ENCODE results near the gene FAM237B. TPM values are rescaled to one million over a fixed set of nuclear protein-coding genes. Genes with fewer than 3 reads are reported as not detected.

FAM237B gene
- total and polyA plus RNA-seq, 8 donors = not detected

DNA sequence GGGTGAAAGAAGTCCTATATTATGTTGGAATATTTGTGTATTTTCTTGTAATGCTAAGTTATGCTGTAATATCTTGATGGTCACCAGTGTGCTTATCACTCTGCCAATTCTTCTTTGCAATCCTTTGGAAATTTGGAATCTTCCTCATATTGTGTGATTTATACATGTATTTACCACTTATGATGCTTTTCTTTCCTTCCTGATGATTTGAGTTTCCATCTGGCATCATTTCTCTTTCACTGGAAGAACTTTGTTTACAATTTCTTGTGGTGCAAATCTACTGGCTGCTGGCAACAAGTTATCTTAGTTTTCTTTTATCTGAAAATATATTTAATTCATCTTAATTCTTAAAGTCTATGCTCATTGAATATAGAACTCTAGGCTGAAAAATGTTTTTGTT, 46.9 kb downstream of the FAM237B start:
- Histone ChIP-seq H3K27me3 (no peaks in the 10 kb centered on the region), H3K36me3 (no peaks in the 10 kb centered on the region), H3K4me1 (no peaks in the 10 kb centered on the region), H3K4me3 (no peak overlapping the region), H3K9me3 (no peaks in the 10 kb centered on the region), H3K27ac (no peak overlapping the region)
- TF ChIP-seq, protein P1, sequence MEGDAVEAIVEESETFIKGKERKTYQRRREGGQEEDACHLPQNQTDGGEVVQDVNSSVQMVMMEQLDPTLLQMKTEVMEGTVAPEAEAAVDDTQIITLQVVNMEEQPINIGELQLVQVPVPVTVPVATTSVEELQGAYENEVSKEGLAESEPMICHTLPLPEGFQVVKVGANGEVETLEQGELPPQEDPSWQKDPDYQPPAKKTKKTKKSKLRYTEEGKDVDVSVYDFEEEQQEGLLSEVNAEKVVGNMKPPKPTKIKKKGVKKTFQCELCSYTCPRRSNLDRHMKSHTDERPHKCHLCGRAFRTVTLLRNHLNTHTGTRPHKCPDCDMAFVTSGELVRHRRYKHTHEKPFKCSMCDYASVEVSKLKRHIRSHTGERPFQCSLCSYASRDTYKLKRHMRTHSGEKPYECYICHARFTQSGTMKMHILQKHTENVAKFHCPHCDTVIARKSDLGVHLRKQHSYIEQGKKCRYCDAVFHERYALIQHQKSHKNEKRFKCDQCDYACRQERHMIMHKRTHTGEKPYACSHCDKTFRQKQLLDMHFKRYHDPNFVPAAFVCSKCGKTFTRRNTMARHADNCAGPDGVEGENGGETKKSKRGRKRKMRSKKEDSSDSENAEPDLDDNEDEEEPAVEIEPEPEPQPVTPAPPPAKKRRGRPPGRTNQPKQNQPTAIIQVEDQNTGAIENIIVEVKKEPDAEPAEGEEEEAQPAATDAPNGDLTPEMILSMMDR (IDR thresholded peaks at IDR 0.05) = no peak
- ATAC-seq = no peak
- no peak for DNase-seq
- intact Hi-C loops (cut with DNase I) = no loop called here
- no peak for FAIRE-seq

DNA sequence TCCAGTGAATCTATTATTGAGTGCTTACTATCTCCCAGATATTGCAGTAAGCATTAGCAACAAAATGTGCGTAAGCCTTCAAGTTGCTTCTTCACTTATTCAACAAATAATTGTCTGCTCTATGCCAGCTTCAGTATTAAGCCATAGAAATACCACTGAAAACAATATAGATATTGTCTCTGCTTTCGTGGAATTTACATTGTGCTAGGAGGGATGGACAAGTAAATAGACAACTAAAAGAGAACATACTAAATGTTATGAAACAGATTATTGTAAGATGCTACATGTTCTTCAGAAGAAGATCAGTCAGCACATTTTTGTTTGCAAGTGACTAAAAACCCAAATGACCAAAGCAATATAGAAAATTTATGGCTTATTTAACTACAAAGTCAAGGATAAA, 48.9 kb downstream of the FAM237B start:
- TF ChIP-seq, protein P1 (IDR thresholded peaks at IDR 0.05) = no peak
- H3K27ac ChIP-seq = peak overlapping the region in 1 of 4 donors; percentile 6
- peaks cover 3 to 4% (median 4%) of the 10 kb centered on the region in 3 donors for H3K4me1 ChIP-seq
- DNase-seq (no peak), ATAC-seq (no peak), FAIRE-seq (no peak)
- H3K9me3 ChIP-seq = no peaks in the 10 kb centered on the region
- H3K27me3 ChIP-seq = no peaks in the 10 kb centered on the region
- no peaks in the 10 kb centered on the region for H3K36me3 ChIP-seq
- no peak overlapping the region for H3K4me3 ChIP-seq
- intact Hi-C loops (cut with DNase I) = no loop called here
- 82 to 83% methylated on average over 2 of the region's 2 CpGs for WGBS, 2 donors

DNA sequence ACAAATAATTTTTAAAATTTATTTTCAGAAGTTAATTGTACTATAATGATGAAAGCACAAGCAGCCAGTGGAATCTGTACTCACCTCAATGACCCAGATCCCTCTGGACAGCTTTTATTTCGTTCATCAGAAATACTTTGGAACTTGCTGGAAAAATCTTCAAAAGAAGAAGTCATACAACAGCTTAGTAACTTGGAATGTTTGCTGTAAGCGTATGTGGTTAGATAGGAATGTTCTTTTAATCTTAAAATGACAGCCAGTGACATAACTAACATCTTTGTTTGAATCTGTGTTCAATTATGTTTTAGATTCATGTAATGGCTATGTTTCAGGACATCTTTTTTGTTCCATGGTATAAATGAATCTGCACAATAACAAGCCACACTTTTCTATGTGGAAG, 49.4 kb downstream of the FAM237B start:
- DNase-seq (no peak), FAIRE-seq (no peak), ATAC-seq (peak in 2 of 4 donors; percentile 27 to 42)
- Histone ChIP-seq H3K9me3 (no peaks in the 10 kb centered on the region), H3K27ac (peak overlapping the region in 1 of 4 donors; percentile 7), H3K27me3 (no peaks in the 10 kb centered on the region), H3K4me3 (no peak overlapping the region), H3K4me1 (peaks cover 8% of the 10 kb centered on the region in 3 donors), H3K36me3 (no peaks in the 10 kb centered on the region)
- TF ChIP-seq, protein P1 (IDR thresholded peaks at IDR 0.05) = no peak
- 47 to 58% methylated on average over 2 of the region's 2 CpGs for WGBS, 2 donors
- intact Hi-C loops (cut with DNase I) = no loop called here

DNA sequence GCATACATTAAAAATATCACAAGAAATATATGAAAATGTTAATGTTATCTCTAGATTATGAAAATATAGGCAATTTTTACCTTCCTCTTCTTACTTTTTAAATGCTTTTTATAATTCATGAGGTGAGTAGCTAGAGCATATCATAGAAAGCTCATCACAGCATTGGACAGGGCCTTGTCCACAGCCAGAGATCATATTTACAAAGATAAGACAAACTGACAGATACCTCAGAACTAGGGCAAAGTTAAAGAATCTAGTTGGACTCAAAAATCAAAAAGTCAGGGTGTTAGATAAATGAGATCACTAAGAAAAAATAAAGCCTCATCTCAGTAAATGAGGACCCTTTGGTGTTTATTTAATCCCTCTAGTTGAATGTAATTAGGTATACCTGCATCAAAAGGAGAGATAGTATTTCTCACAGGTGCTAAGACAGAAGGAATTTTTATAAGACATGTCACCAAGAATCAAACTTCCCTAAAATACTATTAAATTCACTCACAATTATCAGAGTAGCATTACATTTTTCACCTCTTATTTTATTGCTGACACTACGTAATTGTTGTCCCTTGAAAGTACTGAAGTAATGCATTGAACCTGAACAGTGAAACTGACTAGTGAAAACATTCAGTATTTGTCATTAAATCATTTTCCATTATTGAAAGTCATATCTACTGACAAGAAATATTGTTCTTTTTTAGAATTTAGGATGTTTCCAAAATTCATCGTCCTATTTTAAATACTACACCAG, 50.5 kb downstream of the FAM237B start:
- peaks cover 8 to 15% (median 9%) of the 10 kb centered on the region in 3 donors for H3K4me1 ChIP-seq
- H3K27ac ChIP-seq = no peak overlapping the region
- H3K27me3 ChIP-seq = no peaks in the 10 kb centered on the region
- no peak for FAIRE-seq
- H3K36me3 ChIP-seq = no peaks in the 10 kb centered on the region
- intact Hi-C loops (cut with DNase I) = no loop called here
- no peak for DNase-seq
- TF ChIP-seq, protein P1 (IDR thresholded peaks at IDR 0.05) = no peak
- no peak for ATAC-seq
- WGBS, 2 donors = 94 to 96% methylated on average over 2 of the region's 2 CpGs
- no peak overlapping the region for H3K4me3 ChIP-seq
- no peaks in the 10 kb centered on the region for H3K9me3 ChIP-seq

DNA sequence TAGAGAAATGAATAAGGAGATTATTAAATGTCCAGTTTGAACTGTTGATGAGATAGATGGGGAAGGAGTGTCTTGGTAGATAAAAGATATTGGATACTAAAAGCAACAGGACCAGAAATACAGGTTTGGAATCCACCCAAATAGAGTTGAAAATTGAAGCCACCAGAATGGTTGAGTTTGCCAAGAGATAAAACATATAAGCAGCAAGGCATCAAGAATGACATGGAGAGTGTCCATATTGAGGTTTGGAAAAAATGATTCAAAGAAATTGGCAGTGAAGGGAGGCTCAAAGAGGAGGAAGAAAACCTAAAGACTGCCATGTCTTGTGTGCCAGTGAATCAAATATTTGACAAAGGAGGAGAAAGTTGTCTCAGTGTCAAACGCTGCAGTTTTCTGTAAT, 51.9 kb downstream of the FAM237B start:
- intact Hi-C loops (cut with DNase I) = no loop called here
- no peak for DNase-seq
- no peaks in the 10 kb centered on the region for H3K27me3 ChIP-seq
- TF ChIP-seq, protein P1 (IDR thresholded peaks at IDR 0.05) = no peak
- H3K9me3 ChIP-seq = no peaks in the 10 kb centered on the region
- H3K36me3 ChIP-seq = no peaks in the 10 kb centered on the region
- H3K4me3 ChIP-seq = no peak overlapping the region
- WGBS, 2 donors = 34% methylated on average over 1 of the region's 1 CpG
- H3K27ac ChIP-seq = no peak overlapping the region
- H3K4me1 ChIP-seq = peaks cover 8 to 15% (median 9%) of the 10 kb centered on the region in 3 donors
- no peak for ATAC-seq
- no peak for FAIRE-seq
